ENCODE measurements around the gene CPNE9. TPM values are rescaled to one million over a fixed set of nuclear protein-coding genes. Genes with fewer than 3 reads are reported as not detected.
A peak's percentile ranks its signal among the peaks of the same experiment; 100 is the strongest.

CPNE9 gene
- total RNA-seq, 1 experiment from 2014 or later = 0.07 TPM

DNA sequence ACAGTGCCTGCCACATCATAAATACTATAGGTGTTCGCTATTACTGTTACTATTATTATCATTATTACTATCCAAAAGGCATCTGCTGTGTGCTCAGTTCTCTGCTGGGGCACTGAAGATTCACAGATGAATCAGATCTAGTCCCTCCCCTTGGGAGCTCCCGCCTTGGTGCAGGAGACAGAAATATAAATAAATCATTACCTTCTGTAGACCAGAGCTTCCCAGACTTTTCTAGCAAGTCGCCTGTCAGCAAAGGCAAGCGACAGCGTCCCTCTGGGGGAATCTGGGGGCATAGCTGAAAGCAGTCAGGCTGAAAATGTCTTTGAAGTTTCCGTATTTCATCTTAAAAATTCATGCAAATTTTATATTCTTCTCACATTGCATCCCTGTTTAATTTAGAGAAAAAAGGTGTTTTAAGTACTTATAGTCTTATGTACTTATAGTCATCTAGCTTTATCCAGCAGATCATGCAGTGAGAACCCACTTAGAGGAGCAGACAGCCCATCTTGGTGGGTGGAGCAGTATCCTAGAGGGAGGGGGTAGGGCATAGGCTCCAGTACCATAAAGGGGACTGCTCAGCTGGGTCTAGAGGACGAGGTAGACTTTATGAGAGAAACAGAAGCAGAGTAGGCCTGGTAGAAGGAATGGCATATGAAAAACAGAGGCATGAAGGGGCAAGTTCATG lies 17.5 kb downstream of the CPNE9 start:
- intact Hi-C loops (cut with micrococcal nuclease) = no loop called here
- ATAC-seq = peak; percentile 38; the same call in 1 of the 2 replicates
- POLR2A ChIA-PET (ENCODE audit: unreplicated experiment) = no interaction called here

DNA sequence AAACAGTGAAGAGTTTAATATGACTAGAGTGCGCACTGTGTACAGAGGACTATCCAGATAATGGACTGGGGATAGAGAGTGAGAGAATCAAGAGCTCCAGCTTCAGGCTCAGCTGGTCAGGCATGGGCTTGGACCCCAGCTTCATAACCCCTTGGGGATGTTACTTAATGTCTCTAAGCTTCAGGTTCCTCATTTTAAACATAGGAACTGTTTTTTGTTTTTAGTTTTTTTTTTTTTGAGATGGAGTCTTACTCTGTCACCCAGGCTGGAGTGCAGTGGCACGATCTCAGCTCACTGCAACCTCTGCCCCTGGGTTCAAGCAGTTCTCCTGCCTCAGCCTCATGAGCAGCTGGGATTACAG lies 18.0 kb downstream of the CPNE9 start:
- H3K27me3 ChIP-seq (ENCODE audit: low read length) = no peaks in the 10 kb centered on the region
- no peaks in the 10 kb centered on the region for H3K9me3 ChIP-seq (ENCODE audit: low read length)
- no peaks in the 10 kb centered on the region for H3F3A ChIP-seq (ENCODE audit: low read length, unreplicated experiment)
- no peak overlapping the region for H3K4me3 ChIP-seq (ENCODE audit: low read length)
- no peak overlapping the region for H3K27ac ChIP-seq (ENCODE audit: low read length)
- CTCF ChIA-PET = no interaction called here
- BruUV-seq (replicated peaks) = no TSS peak
- H3K4me2 ChIP-seq (ENCODE audit: low read length) = no peak overlapping the region
- H3K79me2 ChIP-seq (ENCODE audit: low read length) = no peaks in the 10 kb centered on the region
- ATAC-seq (no peak), DNase-seq (no peak)
- POLR2A ChIA-PET (ENCODE audit: unreplicated experiment) = no interaction called here
- H3K9ac ChIP-seq (ENCODE audit: low read length) = no peak overlapping the region
- no peaks in the 10 kb centered on the region for H3K4me1 ChIP-seq (ENCODE audit: insufficient read depth, low read length)
- no peak for TF ChIP-seq EZH2 (IDR thresholded peaks at IDR 0.05; ENCODE audit: low read length, unreplicated experiment)
- no peak for TF ChIP-seq EZH2phosphoT487 (IDR thresholded peaks at IDR 0.05; ENCODE audit: borderline replicate concordance, low read length)
- TF ChIP-seq, protein P1, sequence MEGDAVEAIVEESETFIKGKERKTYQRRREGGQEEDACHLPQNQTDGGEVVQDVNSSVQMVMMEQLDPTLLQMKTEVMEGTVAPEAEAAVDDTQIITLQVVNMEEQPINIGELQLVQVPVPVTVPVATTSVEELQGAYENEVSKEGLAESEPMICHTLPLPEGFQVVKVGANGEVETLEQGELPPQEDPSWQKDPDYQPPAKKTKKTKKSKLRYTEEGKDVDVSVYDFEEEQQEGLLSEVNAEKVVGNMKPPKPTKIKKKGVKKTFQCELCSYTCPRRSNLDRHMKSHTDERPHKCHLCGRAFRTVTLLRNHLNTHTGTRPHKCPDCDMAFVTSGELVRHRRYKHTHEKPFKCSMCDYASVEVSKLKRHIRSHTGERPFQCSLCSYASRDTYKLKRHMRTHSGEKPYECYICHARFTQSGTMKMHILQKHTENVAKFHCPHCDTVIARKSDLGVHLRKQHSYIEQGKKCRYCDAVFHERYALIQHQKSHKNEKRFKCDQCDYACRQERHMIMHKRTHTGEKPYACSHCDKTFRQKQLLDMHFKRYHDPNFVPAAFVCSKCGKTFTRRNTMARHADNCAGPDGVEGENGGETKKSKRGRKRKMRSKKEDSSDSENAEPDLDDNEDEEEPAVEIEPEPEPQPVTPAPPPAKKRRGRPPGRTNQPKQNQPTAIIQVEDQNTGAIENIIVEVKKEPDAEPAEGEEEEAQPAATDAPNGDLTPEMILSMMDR (conservative IDR thresholded peaks at IDR 0.05; ENCODE audit: low read depth, low read length) = no peak
- intact Hi-C loops (cut with micrococcal nuclease) = no loop called here
- H4K20me1 ChIP-seq (ENCODE audit: low read length) = no peaks in the 10 kb centered on the region
- H2AFZ ChIP-seq (ENCODE audit: low read length) = no peak overlapping the region
- no peaks in the 10 kb centered on the region for H3K9me2 ChIP-seq (replicated peaks; ENCODE audit: low read length)
- H3K36me3 ChIP-seq (ENCODE audit: low read depth, low read length) = no peaks in the 10 kb centered on the region

More for the DNA sequence above, 17.5 kb downstream of the CPNE9 start:
- no peaks in the 10 kb centered on the region for H3K79me2 ChIP-seq (ENCODE audit: low read length)
- TF ChIP-seq, protein P1 (conservative IDR thresholded peaks at IDR 0.05; ENCODE audit: low read depth, low read length) = no peak
- no peak for TF ChIP-seq EZH2phosphoT487 (IDR thresholded peaks at IDR 0.05; ENCODE audit: borderline replicate concordance, low read length)
- TF ChIP-seq EZH2 (IDR thresholded peaks at IDR 0.05; ENCODE audit: low read length, unreplicated experiment) = no peak
- BruUV-seq (replicated peaks) = no TSS peak
- H3K36me3 ChIP-seq (ENCODE audit: low read depth, low read length) = no peaks in the 10 kb centered on the region
- no peak overlapping the region for H3K9ac ChIP-seq (ENCODE audit: low read length)
- peaks cover 1% of the 10 kb centered on the region for H3K4me1 ChIP-seq (ENCODE audit: insufficient read depth, low read length)
- H2AFZ ChIP-seq (ENCODE audit: low read length) = no peak overlapping the region
- no peaks in the 10 kb centered on the region for H3K9me3 ChIP-seq (ENCODE audit: low read length)
- H3K9me2 ChIP-seq (replicated peaks; ENCODE audit: low read length) = no peaks in the 10 kb centered on the region
- no peak overlapping the region for H3K4me3 ChIP-seq (ENCODE audit: low read length)
- no peaks in the 10 kb centered on the region for H4K20me1 ChIP-seq (ENCODE audit: low read length)
- CTCF ChIA-PET = interaction anchor here (1.0 kb wide), 1 partner anchor 53 kb away, joined by 3 read pairs; no protein-coding TSS in a partner anchor
- no peaks in the 10 kb centered on the region for H3K27me3 ChIP-seq (ENCODE audit: low read length)
- no peak overlapping the region for H3K27ac ChIP-seq (ENCODE audit: low read length)
- H3F3A ChIP-seq (ENCODE audit: low read length, unreplicated experiment) = no peaks in the 10 kb centered on the region
- DNase-seq = no peak
- no peak overlapping the region for H3K4me2 ChIP-seq (ENCODE audit: low read length)

GRCh38 chr3:9725775-9726515 lies 22.3 kb downstream of the CPNE9 start:
- POLR2A ChIA-PET (ENCODE audit: unreplicated experiment) = no interaction called here

More at GRCh38 chr3:9725775-9726515, 22.3 kb downstream of the CPNE9 start:
- BruUV-seq (replicated peaks) = no TSS peak
- Histone ChIP-seq H3K9me3 (ENCODE audit: low read length) (no peaks in the 10 kb centered on the region), H4K20me1 (ENCODE audit: low read length) (no peaks in the 10 kb centered on the region), H3K27me3 (ENCODE audit: low read length) (no peaks in the 10 kb centered on the region), H3K36me3 (ENCODE audit: low read depth, low read length) (no peaks in the 10 kb centered on the region), H3K79me2 (ENCODE audit: low read length) (no peaks in the 10 kb centered on the region), H2AFZ (ENCODE audit: low read length) (no peak overlapping the region), H3F3A (ENCODE audit: low read length, unreplicated experiment) (no peaks in the 10 kb centered on the region), H3K9ac (ENCODE audit: low read length) (no peak overlapping the region), H3K27ac (ENCODE audit: low read length) (no peak overlapping the region), H3K4me3 (ENCODE audit: low read length) (no peak overlapping the region), H3K4me1 (ENCODE audit: insufficient read depth, low read length) (peaks cover 12% of the 10 kb centered on the region), H3K4me2 (ENCODE audit: low read length) (no peak overlapping the region), H3K9me2 (replicated peaks; ENCODE audit: low read length) (no peaks in the 10 kb centered on the region)
- no peak for ATAC-seq
- no peak for DNase-seq
- CTCF ChIA-PET = no interaction called here
- intact Hi-C loops (cut with micrococcal nuclease) = no loop called here
- TF ChIP-seq EZH2phosphoT487 (IDR thresholded peaks at IDR 0.05; ENCODE audit: borderline replicate concordance, low read length) (no peak), EZH2 (IDR thresholded peaks at IDR 0.05; ENCODE audit: low read length, unreplicated experiment) (no peak)
- TF ChIP-seq, protein P1 (conservative IDR thresholded peaks at IDR 0.05; ENCODE audit: low read depth, low read length) = no peak
